Measurements from ENCODE around the gene BDP1. TPM values are rescaled to one million over a fixed set of nuclear protein-coding genes. Genes with fewer than 3 reads are reported as not detected.
"Not testable (repeated sequence)": the region's sequence is repeated elsewhere in the genome, so short reads cannot be mapped to it uniquely, and the experiment has no call there.

BDP1 gene
- total RNA-seq, 1 donor from 2014 or later: 44.0 TPM

GRCh38 chr5:71591100-71591499 is 135.6 kb downstream of the BDP1 start:
- DNase-seq (ENCODE audit: low spot score) (no peak), ATAC-seq (no peak)
- intact Hi-C loops (cut with DNase I): no loop called here

- ATAC-seq (no peak), DNase-seq (ENCODE audit: low spot score) (no peak)
- intact Hi-C loops (cut with DNase I): no loop called here
Observed at GRCh38 chr5:71596169-71596568, 140.7 kb downstream of the BDP1 start.

GRCh38 chr5:71597001-71597400 is 141.6 kb downstream of the BDP1 start:
- intact Hi-C loops (cut with DNase I): no loop called here
- no peak for DNase-seq (ENCODE audit: low spot score)
- ATAC-seq: no peak

DNA sequence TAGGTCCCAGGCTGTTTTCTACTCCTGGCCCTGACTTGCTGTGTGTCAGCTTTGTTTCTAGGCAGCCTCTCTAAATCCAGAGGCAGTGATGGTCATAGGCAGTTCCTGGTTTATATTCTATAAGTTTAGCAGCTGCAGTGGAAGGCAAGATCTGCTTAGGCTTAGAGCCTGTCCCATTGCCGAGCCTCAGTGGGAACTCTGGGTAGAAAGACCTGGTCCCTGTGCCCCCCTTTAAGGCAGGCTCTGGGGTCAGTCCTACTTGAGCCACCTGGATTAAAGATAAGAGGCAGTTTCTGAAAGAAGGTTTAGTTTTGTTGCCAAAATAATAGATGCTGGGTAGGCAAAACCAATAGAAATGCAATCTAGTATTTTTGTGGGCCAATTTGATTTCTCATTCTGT is 145.3 kb downstream of the BDP1 start:
- no peak for DNase-seq (ENCODE audit: low spot score)
- intact Hi-C loops (cut with DNase I): no loop called here
- no peak for ATAC-seq

GRCh38 chr5:71601222-71602026 is 146.0 kb downstream of the BDP1 start:
- DNase-seq (ENCODE audit: low spot score) (no peak), ATAC-seq (peak; percentile 53)
- intact Hi-C loops (cut with DNase I): no loop called here

DNA sequence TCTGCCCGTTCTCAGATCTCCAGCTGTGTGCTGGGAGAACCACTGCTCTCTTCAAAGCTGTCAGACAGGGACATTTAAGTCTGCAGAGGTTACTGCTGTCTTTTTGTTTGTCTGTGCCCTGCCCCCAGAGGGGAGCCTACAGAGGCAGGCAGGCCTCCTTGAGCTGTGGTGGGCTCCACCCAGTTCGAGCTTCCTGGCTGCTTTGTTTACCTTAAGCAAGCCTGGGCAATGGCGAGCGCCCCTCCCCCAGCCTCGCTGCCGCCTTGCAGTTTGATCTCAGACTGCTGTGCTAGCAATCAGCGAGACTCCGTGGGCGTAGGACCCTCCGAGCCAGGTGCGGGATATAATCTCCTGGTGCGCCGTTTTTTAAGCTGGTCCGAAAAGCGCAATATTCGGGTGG is 154.5 kb downstream of the BDP1 start:
- intact Hi-C loops (cut with DNase I); ATAC-seq; DNase-seq (ENCODE audit: low spot score): not testable (repeated sequence)

DNA sequence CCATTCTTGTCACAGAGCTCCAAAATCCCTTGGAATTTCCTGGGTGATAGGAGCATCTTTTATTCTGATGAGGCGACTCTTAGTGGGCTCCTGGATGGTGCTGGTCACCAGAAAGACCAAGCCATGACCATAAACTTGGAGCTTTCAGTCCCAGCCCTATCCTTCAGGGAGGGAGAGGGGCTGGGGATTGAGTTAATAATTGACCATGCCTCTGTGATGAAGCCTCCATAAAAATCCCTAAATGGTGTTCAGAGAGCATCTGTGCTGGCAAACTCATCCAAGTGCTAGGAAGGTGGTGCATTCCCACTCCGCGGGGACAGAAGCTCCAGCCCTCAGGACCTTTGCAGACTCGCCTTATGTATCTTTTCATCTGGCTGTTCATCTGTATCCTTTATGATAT is 160.4 kb downstream of the BDP1 start:
- intact Hi-C loops (cut with DNase I): no loop called here
- DNase-seq (ENCODE audit: low spot score): no peak
- no peak for ATAC-seq

Other genes with a start within 250 kb of the BDP1 start
- 25.3 TPM for gene MCCC2, start 131.7 kb downstream of the BDP1 start, total RNA-seq